ENCODE measurements around the gene ERN1. TPM values are rescaled to one million over a fixed set of nuclear protein-coding genes. Genes with fewer than 3 reads are reported as not detected.
A peak's percentile ranks its signal among the peaks of the same experiment; 100 is the strongest.

Gene ERN1
- total RNA-seq, 1 experiment from 2014 or later = 6.5 TPM

- ChIA-PET POLR2A (no interaction called here), CTCF (interaction anchor here (0.8 to 2.5 kb wide), 15 partner anchors 9 to 136 kb away, joined by 3 to 19 read pairs (median 6); partner anchors contain the start of gene GH1)
- Mint-ChIP-seq H3K4me3 (no peak overlapping the region), H3K9me3 (peaks cover 5% of the 10 kb centered on the region), H3K4me1 (peaks cover 10% of the 10 kb centered on the region), H3K36me3 (no peaks in the 10 kb centered on the region), H3K27ac (no peak overlapping the region), H3K27me3 (ENCODE audit: low read depth) (peaks cover 2% of the 10 kb centered on the region; the same call in 1 of the 2 replicates)
- TF ChIP-seq HMGA2 (CRISPR knock-in tag; IDR thresholded peaks at IDR 0.05) (no peak), JAZF1 (CRISPR knock-in tag; IDR thresholded peaks at IDR 0.05) (no peak), TEAD1 (CRISPR knock-in tag; IDR thresholded peaks at IDR 0.05) (no peak), ZNF263 (CRISPR knock-in tag; IDR thresholded peaks at IDR 0.05; ENCODE audit: low read depth) (no peak), AFF4 (CRISPR knock-in tag; IDR thresholded peaks at IDR 0.05; ENCODE audit: borderline replicate concordance) (no peak), TP53 (CRISPR knock-in tag; IDR thresholded peaks at IDR 0.05) (no peak), CREM (CRISPR knock-in tag; IDR thresholded peaks at IDR 0.05) (no peak)
- TF ChIP-seq, protein P1, sequence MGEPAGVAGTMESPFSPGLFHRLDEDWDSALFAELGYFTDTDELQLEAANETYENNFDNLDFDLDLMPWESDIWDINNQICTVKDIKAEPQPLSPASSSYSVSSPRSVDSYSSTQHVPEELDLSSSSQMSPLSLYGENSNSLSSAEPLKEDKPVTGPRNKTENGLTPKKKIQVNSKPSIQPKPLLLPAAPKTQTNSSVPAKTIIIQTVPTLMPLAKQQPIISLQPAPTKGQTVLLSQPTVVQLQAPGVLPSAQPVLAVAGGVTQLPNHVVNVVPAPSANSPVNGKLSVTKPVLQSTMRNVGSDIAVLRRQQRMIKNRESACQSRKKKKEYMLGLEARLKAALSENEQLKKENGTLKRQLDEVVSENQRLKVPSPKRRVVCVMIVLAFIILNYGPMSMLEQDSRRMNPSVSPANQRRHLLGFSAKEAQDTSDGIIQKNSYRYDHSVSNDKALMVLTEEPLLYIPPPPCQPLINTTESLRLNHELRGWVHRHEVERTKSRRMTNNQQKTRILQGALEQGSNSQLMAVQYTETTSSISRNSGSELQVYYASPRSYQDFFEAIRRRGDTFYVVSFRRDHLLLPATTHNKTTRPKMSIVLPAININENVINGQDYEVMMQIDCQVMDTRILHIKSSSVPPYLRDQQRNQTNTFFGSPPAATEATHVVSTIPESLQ (CRISPR knock-in tag; IDR thresholded peaks at IDR 0.05) = no peak
- TF ChIP-seq, protein P2, sequence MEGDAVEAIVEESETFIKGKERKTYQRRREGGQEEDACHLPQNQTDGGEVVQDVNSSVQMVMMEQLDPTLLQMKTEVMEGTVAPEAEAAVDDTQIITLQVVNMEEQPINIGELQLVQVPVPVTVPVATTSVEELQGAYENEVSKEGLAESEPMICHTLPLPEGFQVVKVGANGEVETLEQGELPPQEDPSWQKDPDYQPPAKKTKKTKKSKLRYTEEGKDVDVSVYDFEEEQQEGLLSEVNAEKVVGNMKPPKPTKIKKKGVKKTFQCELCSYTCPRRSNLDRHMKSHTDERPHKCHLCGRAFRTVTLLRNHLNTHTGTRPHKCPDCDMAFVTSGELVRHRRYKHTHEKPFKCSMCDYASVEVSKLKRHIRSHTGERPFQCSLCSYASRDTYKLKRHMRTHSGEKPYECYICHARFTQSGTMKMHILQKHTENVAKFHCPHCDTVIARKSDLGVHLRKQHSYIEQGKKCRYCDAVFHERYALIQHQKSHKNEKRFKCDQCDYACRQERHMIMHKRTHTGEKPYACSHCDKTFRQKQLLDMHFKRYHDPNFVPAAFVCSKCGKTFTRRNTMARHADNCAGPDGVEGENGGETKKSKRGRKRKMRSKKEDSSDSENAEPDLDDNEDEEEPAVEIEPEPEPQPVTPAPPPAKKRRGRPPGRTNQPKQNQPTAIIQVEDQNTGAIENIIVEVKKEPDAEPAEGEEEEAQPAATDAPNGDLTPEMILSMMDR (IDR thresholded peaks at IDR 0.05) = no peak
- ATAC-seq = no peak
- no peak for DNase-seq (ENCODE audit: low spot score)
Measured at GRCh38 chr17:64016974-64017373, 113.0 kb downstream of the ERN1 start.

DNA sequence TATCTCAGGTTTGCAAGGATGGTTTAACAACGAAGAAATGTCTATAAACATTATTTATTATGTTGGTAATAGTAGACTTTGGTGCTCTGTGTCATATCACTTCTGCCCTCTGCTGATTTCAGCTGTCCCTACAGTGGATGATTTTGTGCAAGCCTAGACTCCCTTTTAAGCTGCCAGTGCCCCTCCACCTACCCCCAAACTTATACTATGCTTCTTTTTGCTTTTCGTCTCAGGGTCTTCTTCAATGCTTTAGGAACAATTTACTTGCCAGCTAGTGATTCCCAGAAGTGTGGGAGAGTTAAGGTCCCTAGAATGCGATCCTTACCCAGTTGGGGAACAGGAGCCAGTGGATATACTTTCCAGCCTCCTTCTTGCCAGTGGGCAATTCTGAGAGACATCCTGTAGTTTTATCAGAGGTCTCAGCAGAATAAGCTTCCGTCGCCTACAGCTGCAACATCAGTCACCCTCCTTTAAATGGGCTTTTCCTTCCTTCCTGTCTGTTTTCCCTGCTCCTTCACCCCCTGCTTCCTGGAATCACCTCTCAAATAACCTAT, 113.6 kb downstream of the ERN1 start:
- no peak for DNase-seq (ENCODE audit: low spot score)
- ChIA-PET CTCF (interaction anchor here (0.8 to 2.5 kb wide), 13 partner anchors 10 to 135 kb away, joined by 3 to 19 read pairs (median 6); partner anchors contain the start of gene GH1), POLR2A (no interaction called here)
- 0 out of 2 replicates have a peak, but pooled peaks have one; percentile 30 for ATAC-seq
- Mint-ChIP-seq H3K27me3 (ENCODE audit: low read depth) (no peaks in the 10 kb centered on the region; the same call in 1 of the 2 replicates), H3K4me3 (no peak overlapping the region), H3K27ac (no peak overlapping the region), H3K4me1 (peaks cover 10% of the 10 kb centered on the region), H3K36me3 (no peaks in the 10 kb centered on the region), H3K9me3 (peaks cover 5% of the 10 kb centered on the region)
- TF ChIP-seq NFE2L1 (CRISPR knock-in tag; IDR thresholded peaks at IDR 0.05) = no peak
- no peak for TF ChIP-seq NR3C1 (CRISPR knock-in tag; conservative IDR thresholded peaks at IDR 0.05; ENCODE audit: low read depth)
- no peak for TF ChIP-seq EMX1 (CRISPR knock-in tag; IDR thresholded peaks at IDR 0.05)

DNA sequence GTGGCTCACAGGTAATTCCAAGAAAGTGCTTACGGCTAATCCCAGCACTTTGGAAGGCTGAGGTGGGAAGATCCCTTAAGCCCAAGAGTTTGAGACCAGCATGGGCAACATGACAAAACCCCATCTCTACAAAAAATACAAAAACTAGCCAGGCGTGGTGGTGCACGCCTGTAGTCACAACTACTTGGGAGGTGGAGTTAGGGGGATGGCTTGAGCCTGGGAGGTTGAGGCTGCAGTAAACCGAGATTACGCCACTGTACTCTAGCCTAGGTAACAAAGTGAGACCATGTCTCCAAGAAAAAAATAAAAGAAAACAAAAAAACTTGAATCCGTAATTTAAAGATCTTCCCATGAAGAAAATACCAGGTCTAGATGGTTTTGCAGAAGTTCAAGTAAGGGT, 114.5 kb downstream of the ERN1 start:
- Mint-ChIP-seq H3K4me1 (peaks cover 10% of the 10 kb centered on the region), H3K4me3 (no peak overlapping the region), H3K27me3 (ENCODE audit: low read depth) (no peaks in the 10 kb centered on the region; the same call in 1 of the 2 replicates), H3K9me3 (peaks cover 5% of the 10 kb centered on the region), H3K36me3 (no peaks in the 10 kb centered on the region), H3K27ac (no peak overlapping the region)
- ChIA-PET POLR2A (no interaction called here), CTCF (no interaction called here)
- DNase-seq (ENCODE audit: low spot score) = no peak
- ATAC-seq = no peak
- TF ChIP-seq NFE2L1 (CRISPR knock-in tag; IDR thresholded peaks at IDR 0.05) (no peak), USF2 (CRISPR knock-in tag; IDR thresholded peaks at IDR 0.05) (no peak), ZNF423 (CRISPR knock-in tag; IDR thresholded peaks at IDR 0.05) (no peak), RELA (CRISPR knock-in tag; IDR thresholded peaks at IDR 0.05; ENCODE audit: borderline replicate concordance) (no peak), ZNF281 (CRISPR knock-in tag; IDR thresholded peaks at IDR 0.05) (no peak)
- TF ChIP-seq, protein P3, sequence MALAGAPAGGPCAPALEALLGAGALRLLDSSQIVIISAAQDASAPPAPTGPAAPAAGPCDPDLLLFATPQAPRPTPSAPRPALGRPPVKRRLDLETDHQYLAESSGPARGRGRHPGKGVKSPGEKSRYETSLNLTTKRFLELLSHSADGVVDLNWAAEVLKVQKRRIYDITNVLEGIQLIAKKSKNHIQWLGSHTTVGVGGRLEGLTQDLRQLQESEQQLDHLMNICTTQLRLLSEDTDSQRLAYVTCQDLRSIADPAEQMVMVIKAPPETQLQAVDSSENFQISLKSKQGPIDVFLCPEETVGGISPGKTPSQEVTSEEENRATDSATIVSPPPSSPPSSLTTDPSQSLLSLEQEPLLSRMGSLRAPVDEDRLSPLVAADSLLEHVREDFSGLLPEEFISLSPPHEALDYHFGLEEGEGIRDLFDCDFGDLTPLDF (CRISPR knock-in tag; IDR thresholded peaks at IDR 0.05) = no peak

Data from WTC11 (cell line).